Gastroesophageal sphincter (tissue), 3 donors: Measurements from ENCODE around the gene ORC3.

Experiments used
- POLR2A ChIP-seq, 2 donors: fragments of 450-650 bp; IDR thresholded peaks; one replicate each; pipeline ENCODE4 v1.6.1; 2017; ENCODE audit warnings: antibody characterized with exemption in 2 of 2, mild to moderate bottlenecking in 2 of 2, moderate library complexity in 1 of 2
- POLR2AphosphoS5 ChIP-seq: sonication (generic); formaldehyde crosslinking; IDR thresholded peaks from one replicate; pipeline ENCODE4 v1.6.1; 2017; ENCODE audit warnings: antibody characterized with exemption
- TF ChIP-seq, protein P1 (sequence below), 4 experiments: fragments of 200-600 bp in 2 of 4; fragments of 450-650 bp in 2 of 4; sonication (generic) in 1 of 4; IDR thresholded peaks; one replicate each; pipeline ENCODE4 v1.5.1; 2017 to 2019; ENCODE audit warnings: antibody characterized with exemption in 4 of 4, mild to moderate bottlenecking in 2 of 4, moderate library complexity in 2 of 4

DNA sequence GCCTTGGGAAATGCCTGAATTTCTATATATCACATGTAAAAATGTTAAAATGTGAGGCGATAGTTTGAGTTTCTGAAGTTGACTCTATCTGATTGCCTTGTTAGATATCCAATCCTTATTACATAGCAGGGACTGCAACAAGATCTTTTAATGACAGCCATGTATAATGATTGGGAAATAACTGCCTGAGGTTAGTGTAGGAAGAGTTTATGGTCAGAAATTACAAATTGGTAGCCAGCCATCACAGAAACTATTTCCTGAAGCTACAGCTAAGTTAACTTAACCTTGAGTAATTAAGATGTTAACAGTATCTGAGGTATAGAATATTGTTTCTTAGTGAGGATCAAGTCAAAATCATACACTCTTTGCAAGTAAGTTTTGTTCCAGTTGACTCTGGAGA lies 71.1 kb downstream of the ORC3 start:
- TF ChIP-seq POLR2A (IDR thresholded peaks at IDR 0.05) (no peak), POLR2AphosphoS5 (no peak)
- TF ChIP-seq, protein P1, sequence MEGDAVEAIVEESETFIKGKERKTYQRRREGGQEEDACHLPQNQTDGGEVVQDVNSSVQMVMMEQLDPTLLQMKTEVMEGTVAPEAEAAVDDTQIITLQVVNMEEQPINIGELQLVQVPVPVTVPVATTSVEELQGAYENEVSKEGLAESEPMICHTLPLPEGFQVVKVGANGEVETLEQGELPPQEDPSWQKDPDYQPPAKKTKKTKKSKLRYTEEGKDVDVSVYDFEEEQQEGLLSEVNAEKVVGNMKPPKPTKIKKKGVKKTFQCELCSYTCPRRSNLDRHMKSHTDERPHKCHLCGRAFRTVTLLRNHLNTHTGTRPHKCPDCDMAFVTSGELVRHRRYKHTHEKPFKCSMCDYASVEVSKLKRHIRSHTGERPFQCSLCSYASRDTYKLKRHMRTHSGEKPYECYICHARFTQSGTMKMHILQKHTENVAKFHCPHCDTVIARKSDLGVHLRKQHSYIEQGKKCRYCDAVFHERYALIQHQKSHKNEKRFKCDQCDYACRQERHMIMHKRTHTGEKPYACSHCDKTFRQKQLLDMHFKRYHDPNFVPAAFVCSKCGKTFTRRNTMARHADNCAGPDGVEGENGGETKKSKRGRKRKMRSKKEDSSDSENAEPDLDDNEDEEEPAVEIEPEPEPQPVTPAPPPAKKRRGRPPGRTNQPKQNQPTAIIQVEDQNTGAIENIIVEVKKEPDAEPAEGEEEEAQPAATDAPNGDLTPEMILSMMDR (IDR thresholded peaks at IDR 0.05) = no peak
